Neural crest cell (in vitro differentiated cells): Measurements from ENCODE around the gene DLD. TPM values are rescaled to one million over a fixed set of nuclear protein-coding genes. Genes with fewer than 3 reads are reported as not detected.
A peak's percentile ranks its signal among the peaks of the same experiment; 100 is the strongest.
"Not testable (repeated sequence)": the region's sequence is repeated elsewhere in the genome, so short reads cannot be mapped to it uniquely, and the experiment has no call there.

Experiments
- DNase-seq: peaks from one replicate; pipeline ENCODE4 v3.0.0; 2021; ENCODE audit warnings: low read depth, mixed read lengths, low spot score
- H3K27ac Mint-ChIP-seq: one replicate; pipeline ENCODE4 v1.8.0; 2021; ENCODE audit warnings: mild to moderate bottlenecking, mixed read lengths; ENCODE audit not compliant: unreplicated experiment
- H3K27me3 Mint-ChIP-seq: 2 replicates; pipeline ENCODE4 v1.8.0; 2021; ENCODE audit warnings: low read depth, mild to moderate bottlenecking, mixed read lengths
- H3K36me3 Mint-ChIP-seq: 2 replicates; pipeline ENCODE4 v1.8.0; 2021; ENCODE audit warnings: low read depth, mild to moderate bottlenecking, mixed read lengths
- H3K4me1 Mint-ChIP-seq: 2 replicates; pipeline ENCODE4 v1.8.0; 2021; ENCODE audit warnings: mixed read lengths
- H3K4me3 Mint-ChIP-seq: one replicate; pipeline ENCODE4 v1.8.0; 2021; ENCODE audit warnings: mild to moderate bottlenecking, mixed read lengths
- H3K9me3 Mint-ChIP-seq: 2 replicates; pipeline ENCODE4 v1.8.0; 2021; ENCODE audit warnings: mixed read lengths
- CTCF ChIP-seq: fragments of 200-600 bp; sonication (generic); conservative IDR thresholded peaks from 2 replicates; pipeline ENCODE4 v1.5.0; 2021; ENCODE audit warnings: antibody characterized with exemption, mild to moderate bottlenecking
- total RNA-seq: library from RNA; stranded (reverse); gene quantifications from 2 replicates; pipeline ENCODE4 v1.2.1, GENCODE V29; 2021

Gene DLD
- total RNA-seq, 1 donor from 2014 or later: 82.1 TPM

- no peak for DNase-seq
- Mint-ChIP-seq H3K4me3 (no peak overlapping the region), H3K9me3 (no peaks in the 10 kb centered on the region), H3K27ac (no peak overlapping the region), H3K27me3 (no peaks in the 10 kb centered on the region), H3K4me1 (peaks cover 73% of the 10 kb centered on the region), H3K36me3 (peaks cover 21% of the 10 kb centered on the region)
- no peak for TF ChIP-seq CTCF
These were observed 60.9 kb downstream of the DLD start for GRCh38 chr7:107951896-107952295.

- TF ChIP-seq CTCF: no peak
- H3K4me3 Mint-ChIP-seq: peak overlapping the region; percentile 16
- peaks cover 21% of the 10 kb centered on the region for H3K36me3 Mint-ChIP-seq
- H3K4me1 Mint-ChIP-seq: peaks cover 60% of the 10 kb centered on the region
- H3K27ac Mint-ChIP-seq: no peak overlapping the region
- no peaks in the 10 kb centered on the region for H3K9me3 Mint-ChIP-seq
- no peak for DNase-seq
- H3K27me3 Mint-ChIP-seq: no peaks in the 10 kb centered on the region
These were observed 62.4 kb downstream of the DLD start for GRCh38 chr7:107953265-107953923.

- no peaks in the 10 kb centered on the region for H3K27me3 Mint-ChIP-seq
- peaks cover 54% of the 10 kb centered on the region for H3K4me1 Mint-ChIP-seq
- no peak overlapping the region for H3K27ac Mint-ChIP-seq
- no peak for DNase-seq
- peak overlapping the region; percentile 3 for H3K4me3 Mint-ChIP-seq
- H3K9me3 Mint-ChIP-seq: no peaks in the 10 kb centered on the region
- peaks cover 24% of the 10 kb centered on the region for H3K36me3 Mint-ChIP-seq
- TF ChIP-seq CTCF: no peak
These were observed 62.9 kb downstream of the DLD start for GRCh38 chr7:107953924-107954303.

DNA sequence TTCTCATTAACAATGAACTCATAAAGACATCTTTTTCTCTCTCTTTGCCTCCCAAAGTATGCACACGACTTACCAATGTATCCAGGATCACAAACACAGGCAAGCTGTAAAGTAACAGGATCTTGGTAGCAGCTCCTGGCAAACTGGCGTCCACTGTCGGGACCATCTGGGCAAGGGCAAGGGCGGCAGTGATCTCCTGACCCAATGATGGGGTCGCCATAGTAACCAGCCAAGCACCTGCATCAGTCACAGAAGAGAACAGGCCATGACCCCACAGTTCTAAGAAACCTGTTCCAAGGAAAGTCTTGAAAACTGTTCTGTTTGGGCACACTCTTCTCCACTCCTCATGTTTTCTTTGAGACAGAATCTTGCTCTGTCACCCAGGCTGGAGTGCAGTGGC is 64.4 kb downstream of the DLD start:
- peaks cover 40% of the 10 kb centered on the region for H3K4me1 Mint-ChIP-seq

DNA sequence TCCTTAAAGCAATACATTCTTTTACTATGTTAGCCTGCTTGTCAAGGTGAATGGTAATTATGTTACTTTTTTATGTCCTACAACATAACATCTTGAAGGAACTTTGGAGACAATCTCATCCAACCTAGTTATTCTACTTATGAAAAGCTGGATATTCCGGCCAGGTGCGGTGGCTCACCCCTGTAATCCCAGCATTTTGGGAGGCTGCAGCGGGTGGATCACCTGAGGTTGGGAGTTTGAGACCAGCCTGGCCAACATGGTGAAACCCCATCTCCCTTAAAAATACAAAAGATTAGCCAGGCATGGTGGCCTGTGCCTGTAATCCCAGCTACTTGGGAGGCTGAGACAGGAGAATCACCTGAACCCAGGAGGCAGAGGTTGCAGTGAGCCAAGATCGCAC is 66.0 kb downstream of the DLD start:
- DNase-seq, H3K27me3 Mint-ChIP-seq, H3K27ac Mint-ChIP-seq, H3K9me3 Mint-ChIP-seq, H3K4me3 Mint-ChIP-seq: not testable (repeated sequence)
- Mint-ChIP-seq H3K36me3 (peaks cover 28% of the 10 kb centered on the region), H3K4me1 (peaks cover 24% of the 10 kb centered on the region)

More for the DNA sequence above, 64.4 kb downstream of the DLD start:
- TF ChIP-seq CTCF: no peak
- H3K27ac Mint-ChIP-seq: peak overlapping the region; percentile 78
- H3K4me3 Mint-ChIP-seq: no peak overlapping the region
- no peak for DNase-seq
- H3K27me3 Mint-ChIP-seq: no peaks in the 10 kb centered on the region
- H3K36me3 Mint-ChIP-seq: peaks cover 28% of the 10 kb centered on the region
- no peaks in the 10 kb centered on the region for H3K9me3 Mint-ChIP-seq

- no peaks in the 10 kb centered on the region for H3K27me3 Mint-ChIP-seq
- no peak overlapping the region for H3K27ac Mint-ChIP-seq
- no peaks in the 10 kb centered on the region for H3K9me3 Mint-ChIP-seq
- no peak overlapping the region for H3K4me3 Mint-ChIP-seq
- TF ChIP-seq CTCF: no peak
- H3K4me1 Mint-ChIP-seq: peaks cover 19% of the 10 kb centered on the region
- peaks cover 30% of the 10 kb centered on the region for H3K36me3 Mint-ChIP-seq
- DNase-seq: no peak
These were observed 66.5 kb downstream of the DLD start for GRCh38 chr7:107957436-107957835.
